GM03348 (cell line): ENCODE data around the gene KRT40.
"Not testable (repeated sequence)": the region's sequence is repeated elsewhere in the genome, so short reads cannot be mapped to it uniquely, and the experiment has no call there.

Source experiments
- DNase-seq: peaks from one replicate; pipeline ENCODE4 v3.0.0; 2012; ENCODE audit warnings: low spot score

Gene KRT40

DNA sequence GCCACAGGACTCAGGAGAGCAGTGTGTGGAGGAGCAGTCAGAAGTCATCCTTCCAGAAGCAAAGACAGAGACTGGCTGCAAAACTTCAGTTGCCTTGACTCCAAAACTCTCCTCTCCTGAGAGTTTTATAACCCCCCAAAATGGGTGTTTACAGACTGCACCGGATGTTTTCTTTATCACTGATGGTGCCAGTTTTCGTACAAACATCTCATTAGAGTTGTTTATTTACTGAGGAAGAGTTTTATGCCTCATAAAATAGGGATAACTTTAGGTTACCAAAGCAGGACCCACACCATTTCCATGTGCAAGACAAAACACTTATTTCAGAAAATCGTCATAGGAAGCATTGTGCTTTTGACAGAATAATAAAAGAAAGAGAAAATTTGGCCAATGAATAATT, at the start of gene KRT40:
Gene KRT40, minus strand, starts transcription at position 101 of the 400 bp plus-strand sequence. Its CDS starts 53 bp downstream, at position 48.
- no peak for DNase-seq

DNA sequence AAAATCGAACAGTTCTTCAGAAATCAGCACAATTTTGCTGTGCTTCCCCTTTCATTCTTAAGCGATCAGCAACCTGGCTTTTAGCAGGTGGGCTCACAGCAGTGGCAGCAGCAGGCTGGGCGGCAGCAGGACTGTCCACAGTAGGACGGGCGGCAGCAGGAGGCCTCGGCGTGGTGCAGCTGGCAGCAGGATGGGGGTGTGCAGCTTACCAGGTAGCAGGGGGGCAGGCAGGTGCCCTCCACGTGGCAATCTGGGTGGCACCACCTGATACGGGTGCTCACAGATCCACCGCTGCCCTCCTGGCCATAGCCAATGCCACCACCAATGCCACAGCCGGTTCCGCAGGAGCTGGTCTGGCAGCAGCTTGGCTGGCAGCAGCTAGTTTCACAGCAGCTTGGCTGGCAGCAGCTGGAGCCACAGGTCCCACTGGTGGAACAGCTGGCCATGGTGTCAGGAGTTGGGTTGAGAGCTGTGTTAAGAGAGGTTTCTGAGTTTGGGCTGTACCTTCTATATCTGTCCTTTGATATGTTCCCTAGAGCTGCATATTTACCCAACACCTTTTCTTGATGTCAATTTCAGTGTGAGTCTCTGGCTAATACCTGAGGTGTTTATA, 45.6 kb upstream of the KRT40 start, which contains the start of gene KRTAP1-4:
Gene KRTAP1-4, minus strand, starts transcription at position 563 of the 613 bp plus-strand sequence. Its CDS starts 117 bp downstream, at position 446.
- DNase-seq: no peak

DNA sequence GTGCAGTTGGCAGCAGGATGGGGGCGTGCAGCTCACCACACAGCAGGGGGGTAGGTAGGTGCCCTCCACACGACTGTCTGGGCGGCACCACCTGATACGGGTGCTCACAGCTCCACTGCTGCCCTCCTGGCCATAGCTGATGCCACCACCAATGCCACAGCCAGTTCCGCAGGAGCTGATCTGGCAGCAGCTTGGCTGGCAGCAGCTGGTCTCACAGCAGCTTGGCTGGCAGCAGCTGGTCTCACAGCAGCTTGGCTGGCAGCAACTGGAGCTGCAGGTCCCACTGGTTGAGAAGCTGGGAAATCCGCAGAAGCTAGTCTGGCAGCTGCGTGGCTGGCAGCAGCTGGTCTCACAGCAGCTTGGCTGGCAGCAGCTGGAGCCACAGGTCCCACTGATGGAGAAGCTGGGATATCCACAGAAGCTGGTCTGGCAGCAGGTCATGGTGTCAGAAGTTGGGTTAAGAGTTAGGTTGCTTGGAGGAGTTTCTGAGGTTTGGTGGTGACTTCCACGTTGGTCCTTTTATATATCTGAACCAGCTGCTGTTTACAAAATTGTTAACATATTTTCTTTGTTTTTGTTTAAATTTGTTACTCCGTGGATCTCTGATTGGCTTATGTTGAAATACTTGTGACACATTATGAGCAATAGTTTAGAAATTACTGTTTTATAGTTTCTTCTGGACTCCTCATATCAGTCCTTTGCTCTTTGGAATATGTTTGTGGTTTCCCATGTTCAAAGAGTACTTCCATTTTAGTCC, 42.8 kb upstream of the KRT40 start, which contains the start of gene KRTAP1-5:
Gene KRTAP1-5, minus strand, starts transcription at position 494 of the 757 bp plus-strand sequence. Its CDS starts 53 bp downstream, at position 441.
- peak; percentile 68 for DNase-seq

DNA sequence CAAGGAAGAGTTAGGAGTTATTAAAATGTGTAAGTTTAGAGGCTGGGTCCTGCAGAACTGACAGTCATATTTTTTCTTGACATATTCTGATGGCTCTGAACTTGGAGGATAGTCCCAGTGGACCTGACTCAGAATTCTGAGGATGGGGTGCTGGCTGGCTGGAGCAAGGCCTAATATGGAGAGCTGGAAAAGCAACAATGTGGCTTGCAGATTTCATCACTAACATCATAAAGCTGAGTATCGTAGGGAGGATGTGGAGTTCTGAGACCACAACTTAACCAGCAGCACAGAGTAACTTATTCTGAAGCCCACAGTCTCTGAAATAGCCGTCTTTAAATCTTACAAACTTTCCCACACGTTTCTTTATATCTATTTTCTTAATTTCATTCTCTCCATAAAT, 40.6 kb upstream of the KRT40 start:
- DNase-seq: peak; percentile 51

DNA sequence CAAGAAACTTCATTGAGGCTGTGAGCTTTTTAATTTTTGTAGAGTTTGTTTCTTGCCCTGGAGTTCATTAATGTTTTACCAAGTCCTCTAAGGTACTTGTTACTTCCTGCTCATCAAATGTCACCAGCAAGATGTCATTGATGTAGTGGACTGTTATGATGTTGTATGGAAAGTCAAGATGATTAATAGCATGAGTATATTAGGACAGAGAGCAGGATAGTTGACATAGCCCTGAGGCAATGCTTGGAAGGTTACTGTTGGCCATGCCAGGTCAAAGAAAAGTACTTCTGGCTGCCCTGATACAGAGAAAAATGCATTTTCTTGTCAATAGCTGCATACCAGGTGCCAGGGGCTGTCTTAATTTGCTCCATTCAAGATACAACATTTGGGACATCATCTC, 36.2 kb upstream of the KRT40 start:
- DNase-seq: no peak

DNA sequence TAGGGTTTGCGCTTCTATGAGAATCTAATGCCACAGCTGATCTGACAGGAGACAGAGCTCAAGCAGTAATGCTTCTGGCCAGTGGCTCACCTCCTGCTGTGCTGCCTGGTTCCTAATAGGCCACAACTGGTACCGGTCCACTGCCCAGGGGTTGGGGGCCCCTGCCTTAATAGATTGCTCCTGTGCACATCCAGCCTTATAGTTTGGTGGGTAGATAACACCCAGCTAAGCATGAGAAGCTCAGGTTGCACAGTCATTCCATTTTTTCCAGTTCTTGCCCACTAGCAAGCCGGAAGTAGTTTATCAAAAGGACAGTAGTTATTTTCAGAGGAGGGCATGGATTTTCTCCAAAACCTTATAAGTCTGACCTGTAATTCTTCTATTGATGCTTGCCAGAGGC, 35.3 kb upstream of the KRT40 start:
- DNase-seq: no peak

DNA sequence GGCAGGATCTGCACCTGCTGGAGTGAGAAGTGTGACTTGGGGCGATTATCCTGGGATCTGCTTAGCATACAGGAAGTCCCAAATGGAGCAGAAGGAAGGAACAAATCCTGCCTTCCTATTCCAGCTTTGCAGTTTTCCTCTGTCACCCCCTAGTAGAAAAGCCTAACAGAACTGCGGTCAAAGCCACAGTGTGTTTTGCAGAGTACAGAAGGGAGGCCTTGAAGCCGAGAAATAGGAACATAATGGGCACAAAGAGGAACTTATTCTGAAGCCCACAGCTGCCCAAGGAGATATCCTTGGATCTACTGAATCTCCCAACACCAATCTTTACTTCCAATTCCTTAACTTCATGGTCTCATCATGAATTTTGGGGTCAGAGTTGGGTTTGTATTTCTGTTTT, 34.4 kb upstream of the KRT40 start:
- no peak for DNase-seq

DNA sequence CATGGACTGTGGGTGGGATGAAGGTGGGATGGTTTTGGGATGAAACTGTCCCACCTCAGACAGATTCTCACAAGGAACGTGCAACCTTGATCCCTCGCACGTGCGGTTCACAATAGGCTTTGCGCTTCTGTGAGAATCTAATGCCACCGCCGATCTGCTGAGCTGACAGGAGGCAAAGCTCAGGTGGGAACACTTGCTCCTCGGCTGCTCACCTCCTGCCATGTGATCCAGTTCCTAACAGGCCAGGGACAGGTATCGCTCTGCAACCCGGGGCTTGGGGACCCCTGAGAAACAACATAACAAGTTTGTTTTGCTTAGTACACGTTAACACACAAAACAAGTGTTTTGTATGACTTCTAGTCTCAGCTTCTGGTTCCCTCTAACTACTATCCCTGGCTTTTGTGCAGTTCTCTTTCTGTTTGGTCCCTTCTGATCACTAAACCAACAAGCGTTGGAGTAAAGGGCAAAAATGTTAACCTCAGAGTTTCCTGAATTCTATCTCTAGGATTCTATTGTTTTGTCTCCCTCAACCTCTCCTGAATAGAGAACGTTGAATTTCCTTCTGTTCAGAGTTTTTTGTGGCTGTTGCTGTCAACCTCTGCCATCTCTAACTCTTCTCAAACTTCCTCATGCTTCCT, 32.6 kb upstream of the KRT40 start:
- no peak for DNase-seq

DNA sequence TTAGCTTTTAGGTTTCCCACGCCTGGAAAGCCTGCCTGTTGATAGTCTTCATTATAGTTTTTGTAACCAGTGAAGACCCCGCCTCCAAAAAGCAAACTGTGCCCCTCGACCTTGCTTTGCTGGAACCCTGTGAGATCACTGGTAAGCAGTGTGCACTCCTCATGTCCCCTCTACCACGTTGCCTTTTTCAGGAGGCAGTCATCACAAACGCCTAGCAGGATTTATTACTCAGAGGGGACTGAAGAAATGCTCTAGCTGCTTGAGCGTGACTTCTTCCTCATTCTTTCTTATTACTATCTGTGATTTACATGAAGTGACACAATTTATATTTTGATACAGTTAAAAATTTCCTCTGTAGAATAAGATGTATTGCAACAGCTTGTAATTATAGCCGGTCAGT, 31.3 kb upstream of the KRT40 start:
- no peak for DNase-seq

DNA sequence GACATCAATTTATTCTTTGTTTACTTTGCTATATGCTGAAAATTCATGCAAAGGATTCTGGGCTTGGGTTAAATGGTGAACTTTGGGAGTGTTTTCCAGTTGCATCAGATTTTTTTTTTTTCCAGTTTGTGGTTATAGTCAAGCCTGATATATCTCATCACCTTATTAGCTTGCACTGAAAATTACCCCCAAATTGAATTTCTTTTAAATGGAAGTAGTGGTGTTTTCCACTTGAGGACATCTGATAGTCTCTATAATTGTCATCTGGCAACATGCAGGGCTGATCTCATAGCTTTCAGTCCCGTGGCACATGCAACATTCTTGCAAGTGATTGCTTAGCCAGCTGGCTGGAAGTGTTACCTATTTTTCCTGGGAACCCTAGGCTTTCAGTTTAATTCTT, 29.5 kb upstream of the KRT40 start:
- DNase-seq: peak; percentile 54

DNA sequence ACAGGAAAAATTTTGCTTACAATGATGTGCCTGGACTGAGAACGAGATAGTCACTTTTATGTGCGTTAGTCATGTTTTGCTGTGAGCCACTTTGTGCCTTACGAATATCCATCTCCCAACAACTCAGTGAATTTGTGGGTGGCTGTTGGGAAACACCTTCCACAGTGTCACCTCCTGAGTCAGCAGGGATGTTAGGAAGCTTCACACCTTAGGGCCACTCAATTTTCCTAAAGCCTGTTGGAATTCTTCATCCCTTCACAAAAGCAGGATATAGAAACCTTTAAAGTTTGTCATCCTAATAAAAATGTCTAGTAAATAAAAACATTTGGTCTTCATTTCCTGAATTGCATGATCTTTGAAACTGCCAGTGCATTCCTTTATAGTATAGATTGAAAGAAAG, 29.1 kb upstream of the KRT40 start:
- DNase-seq: peak; percentile 13

DNA sequence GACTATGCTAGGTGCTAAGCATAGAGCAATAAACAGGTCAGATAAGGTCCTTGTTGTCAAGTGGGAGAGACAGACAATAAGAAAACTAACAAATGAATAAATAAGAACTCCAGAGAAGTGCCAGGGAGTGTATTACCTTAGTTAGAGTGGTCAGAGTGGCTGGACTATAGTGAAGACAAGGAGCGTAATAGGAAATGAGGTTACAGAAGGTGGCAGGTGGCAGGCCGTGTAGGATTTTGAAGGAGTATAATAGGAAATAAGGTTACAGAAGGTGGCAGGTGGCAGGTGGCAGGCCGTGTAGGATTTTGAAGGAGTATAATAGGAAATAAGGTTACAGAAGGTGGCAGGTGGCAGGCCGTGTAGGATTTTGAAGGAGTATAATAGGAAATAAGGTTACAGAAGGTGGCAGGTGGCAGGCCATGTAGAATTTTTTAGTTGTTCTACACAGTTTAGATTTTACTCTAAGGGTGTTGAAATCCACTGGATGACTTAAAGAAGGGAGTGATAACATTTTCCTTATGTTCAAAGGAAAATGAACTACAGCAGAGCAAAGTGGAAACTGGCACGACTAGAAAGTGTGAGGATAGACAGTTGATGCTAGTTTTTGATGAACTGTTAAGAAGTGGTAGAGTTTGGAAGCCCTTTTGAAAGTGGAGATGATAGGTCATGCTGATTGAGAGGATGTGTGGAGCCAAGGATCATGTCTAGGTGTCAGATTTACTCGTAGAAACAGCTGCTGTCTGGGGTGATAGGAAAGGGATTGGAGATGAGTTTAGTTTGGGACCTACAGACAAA, 28.4 kb upstream of the KRT40 start:
- DNase-seq: no peak

DNA sequence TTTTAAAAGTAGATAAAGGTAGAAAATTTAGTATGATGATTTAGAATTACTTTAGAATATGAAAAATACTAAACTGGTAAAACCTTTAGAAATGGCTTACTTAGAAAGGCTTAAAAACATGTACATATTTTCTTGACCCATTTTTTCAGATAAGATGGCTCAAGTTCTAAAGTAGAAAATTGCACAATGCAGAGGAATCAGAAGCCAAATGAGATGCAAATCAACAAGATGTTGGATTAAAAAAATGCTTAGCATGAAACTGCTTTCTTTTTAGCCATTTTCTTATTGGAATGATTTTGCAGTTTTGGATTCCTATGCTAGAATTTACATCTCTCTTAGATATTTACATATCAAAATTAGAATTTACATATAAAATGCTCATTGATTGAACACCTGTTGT, 26.3 kb upstream of the KRT40 start:
- DNase-seq: peak; percentile 9

DNA sequence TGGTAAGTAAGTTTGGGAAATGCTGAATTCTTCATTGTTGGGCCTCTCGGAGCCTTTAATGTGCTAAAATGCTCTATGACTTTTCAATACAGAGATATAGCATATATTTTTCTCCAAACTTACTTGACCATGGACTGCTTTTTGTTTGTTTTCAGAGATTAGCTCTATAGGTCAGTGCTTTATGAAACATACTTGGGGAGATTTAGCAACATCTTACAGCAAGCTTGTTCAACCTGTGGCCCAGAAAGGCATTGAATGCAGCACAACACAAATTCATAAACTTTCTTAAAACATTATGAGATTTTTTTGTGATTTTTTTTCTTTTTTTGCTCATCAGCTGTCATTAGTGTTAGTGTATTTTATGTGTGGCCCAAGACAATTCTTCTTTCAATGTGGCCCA, 25.8 kb upstream of the KRT40 start:
- no peak for DNase-seq

DNA sequence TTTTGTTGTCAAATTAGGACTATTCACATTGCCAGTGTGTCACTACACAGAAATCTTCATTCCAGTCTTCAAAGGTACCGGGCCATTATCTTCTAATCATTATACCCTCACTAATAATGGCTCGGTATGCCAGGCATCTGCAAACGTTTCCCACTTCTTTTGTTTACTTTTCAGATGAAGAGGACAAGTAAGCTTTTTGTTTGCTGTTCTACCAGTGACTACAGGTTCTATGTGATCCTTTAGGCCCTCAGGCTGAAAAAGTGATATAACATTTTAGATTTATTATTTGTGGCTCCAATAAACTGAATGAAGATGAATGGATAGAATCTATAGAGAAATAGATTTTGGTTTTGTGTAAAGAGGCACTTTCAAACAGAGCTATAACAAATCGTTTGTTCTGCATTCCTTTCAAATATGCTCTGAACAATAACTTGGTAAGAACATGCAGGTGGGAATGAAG, 25.2 kb upstream of the KRT40 start:
- no peak for DNase-seq

DNA sequence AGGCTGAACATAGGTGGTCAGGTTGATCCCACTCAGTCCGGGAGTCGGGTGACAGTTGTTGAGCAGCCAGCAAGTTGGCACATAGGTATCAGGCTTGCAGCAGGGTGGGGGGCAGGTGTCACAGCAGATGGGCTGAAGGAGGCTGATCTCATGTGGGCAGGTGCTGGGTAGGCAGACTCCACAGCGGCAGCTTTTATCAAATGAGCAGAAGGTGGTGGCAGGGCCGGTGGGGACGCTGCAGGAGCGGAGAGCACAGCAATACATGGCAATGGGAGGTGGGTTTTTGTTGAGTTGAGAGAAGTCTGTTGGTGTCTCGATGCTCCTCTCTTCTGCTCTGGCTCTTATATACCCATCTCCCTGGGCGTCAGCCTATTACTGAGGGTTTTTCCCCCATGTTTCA, 24.7 kb upstream of the KRT40 start, which contains the start of gene KRTAP3-1:
Gene KRTAP3-1, minus strand, starts transcription at position 318 of the 400 bp plus-strand sequence. Its CDS starts 54 bp downstream, at position 264.
- DNase-seq: no peak

DNA sequence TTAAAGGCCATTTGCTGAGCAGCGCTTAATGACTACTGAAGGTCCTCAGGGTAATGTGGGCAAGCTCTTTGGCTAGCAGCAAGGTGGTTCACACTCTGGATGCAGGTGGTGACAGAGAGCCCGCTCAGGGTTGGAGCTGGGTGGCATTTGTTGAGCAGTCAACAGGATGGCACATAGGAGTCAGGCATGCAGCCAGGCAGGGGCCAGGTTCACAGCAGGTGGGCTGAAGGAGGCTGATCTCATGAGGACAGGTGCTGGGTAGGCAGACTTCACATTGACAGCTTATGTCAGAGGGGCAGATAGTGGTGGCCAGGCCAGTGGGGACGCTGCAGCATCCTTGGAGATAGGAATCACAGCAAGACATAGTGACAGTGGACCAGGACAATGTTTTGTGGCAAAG, 20.3 kb upstream of the KRT40 start:
- DNase-seq: no peak

DNA sequence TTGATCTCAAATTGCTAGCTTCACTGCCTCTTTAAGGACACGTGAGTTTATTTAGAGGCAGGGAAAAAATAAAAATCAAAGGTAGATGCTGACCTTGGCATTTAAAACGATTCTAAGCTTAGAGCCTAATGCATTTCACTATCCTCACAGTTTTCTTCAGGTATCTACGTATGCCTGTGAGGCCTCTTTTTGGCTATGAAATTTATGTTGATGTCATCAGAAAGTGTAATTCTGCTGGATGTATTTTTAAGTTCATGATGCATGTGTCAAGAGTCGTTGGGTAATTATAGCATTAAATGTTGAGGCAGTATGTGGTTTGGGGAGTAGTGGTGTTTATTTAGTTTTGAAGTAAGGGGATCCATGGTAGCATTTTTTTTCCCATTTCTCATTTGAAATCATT, 19.8 kb upstream of the KRT40 start:
- DNase-seq: no peak

DNA sequence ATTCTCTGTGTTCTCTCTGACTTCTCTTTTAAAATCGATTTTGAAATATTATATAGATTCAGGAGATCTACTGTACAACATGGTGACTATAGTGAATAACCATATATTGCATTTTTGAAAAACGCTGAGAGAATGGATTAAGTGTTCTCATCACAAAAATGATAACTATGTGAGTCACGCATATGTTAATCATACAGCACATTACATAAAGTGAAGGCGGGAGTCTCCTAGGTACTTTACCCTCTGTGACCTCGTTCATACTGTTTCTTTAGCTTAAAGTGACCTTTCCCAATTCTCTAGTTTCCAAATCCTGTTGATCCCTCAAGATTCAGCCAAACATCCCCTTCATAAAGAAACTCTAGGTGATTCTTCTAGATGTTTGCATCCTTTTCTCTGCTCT, 18.7 kb upstream of the KRT40 start:
- DNase-seq: no peak

DNA sequence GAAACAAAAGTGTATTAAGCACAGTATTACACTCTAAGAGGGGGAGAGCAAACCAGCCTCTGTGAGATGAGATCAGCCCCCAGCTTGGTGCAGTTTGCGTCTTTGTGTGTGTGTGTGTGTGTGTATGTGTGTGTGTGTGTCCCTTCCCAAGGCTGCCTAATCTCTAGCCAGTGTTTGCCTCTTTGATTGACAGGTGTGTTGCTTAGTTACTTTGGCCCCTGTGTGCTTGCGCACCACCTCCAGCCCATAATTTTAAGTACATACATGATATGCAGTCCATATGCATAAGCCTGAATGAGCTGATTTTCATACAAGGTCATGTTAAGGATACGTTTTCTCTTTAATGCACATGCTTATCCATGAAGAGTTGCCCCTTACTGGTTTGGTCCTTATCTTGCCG, 17.7 kb upstream of the KRT40 start:
- no peak for DNase-seq

DNA sequence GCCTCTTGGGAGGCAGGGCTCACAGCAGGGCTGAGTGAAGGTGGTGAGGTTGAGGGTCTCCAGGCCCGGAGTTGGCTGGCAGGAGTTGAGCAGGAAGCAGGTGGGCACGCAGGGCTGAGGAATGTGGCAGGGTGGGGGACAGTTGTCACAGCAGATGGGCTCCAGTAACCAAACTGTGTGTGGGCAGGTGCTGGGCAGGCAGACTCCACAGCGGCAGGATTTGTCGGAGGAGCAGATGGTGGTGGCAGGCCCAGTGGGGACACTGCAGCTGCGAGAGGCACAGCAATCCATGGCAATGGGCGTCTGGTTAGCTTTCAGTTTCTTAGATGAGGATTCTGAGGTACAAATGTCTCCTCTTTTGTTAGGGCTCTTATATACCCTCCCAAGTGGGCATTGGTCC, 15.4 kb upstream of the KRT40 start, which contains the start of gene KRTAP3-2:
Gene KRTAP3-2, minus strand, starts transcription at position 344 of the 400 bp plus-strand sequence. Its CDS starts 53 bp downstream, at position 291.
- DNase-seq: not testable (repeated sequence)

DNA sequence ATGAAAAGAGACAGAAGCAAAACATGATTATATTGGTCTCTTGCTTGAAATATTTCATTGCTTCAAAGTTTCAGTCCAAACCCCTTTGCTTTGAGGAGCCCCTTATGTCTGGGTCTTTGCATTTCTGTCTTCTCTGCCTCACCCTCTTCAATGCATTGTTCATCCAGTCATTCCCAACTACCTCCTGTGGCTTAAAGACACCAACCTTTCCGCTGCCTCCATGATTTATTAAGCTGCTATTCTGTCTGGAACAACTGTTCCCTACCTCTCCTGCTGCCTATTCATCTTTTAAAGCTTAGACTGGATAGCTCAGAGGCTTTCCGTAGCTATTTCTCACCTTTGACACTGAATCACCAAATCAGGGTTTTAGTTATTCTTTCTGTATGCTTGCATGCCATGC, 13.2 kb upstream of the KRT40 start:
- no peak for DNase-seq
